ENCODE measurements around the gene MXRA8. TPM values are rescaled to one million over a fixed set of nuclear protein-coding genes. Genes with fewer than 3 reads are reported as not detected.

Gene MXRA8
- total and polyA plus RNA-seq, 9 of the 15 experiments (the other 6 are each of a cell fraction or from before 2014, with no cell fraction given) = 0.66 to 11.3 (median 6.3) TPM

DNA sequence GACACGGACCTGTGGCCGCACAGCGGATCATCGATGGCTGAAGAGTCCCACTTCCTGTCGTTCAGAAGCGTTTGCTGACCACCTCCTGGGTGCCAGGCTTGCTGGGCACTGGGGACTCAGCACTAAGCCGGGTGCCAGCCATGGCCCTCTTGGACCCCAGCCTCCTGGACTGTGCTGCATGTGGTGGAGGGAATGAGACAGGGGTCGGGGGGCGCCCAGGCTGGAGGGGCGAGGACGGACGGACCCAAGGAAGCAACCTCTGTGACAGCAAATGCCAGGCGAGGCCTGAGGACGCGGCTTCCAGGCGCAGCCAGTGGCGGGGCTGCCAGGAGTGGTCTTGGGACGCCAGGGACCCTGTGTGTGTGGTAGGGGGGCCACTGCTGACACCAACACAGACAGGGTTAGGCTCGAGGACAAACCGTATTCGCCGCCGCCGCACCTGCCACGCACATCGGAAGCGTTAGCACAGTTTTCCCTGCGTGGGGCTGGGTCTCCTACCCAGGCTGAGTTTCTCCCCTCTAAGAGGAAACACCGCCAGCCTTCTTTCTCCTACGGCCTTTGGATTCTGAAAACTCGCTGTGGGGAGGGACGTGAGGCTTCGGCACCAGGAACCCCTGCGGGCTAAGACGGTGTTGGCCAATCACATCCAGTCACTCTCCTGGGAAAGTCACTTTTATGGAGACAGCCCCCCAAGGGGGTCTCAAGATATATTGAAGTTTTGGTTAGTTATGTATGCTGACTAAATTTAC lies 3.1 kb upstream of the MXRA8 start:
- intact Hi-C loops (cut with micrococcal nuclease) = no loop called here
- TF ChIP-seq POLR2G (IDR thresholded peaks at IDR 0.05; ENCODE audit: low read depth, low read length) = peak; percentile 49; the same call in 1 of the 2 replicates
- TF ChIP-seq ZNF263 (CRISPR knock-in tag; IDR thresholded peaks at IDR 0.05; ENCODE audit: borderline replicate concordance) = no peak
- TF ChIP-seq, protein P1, sequence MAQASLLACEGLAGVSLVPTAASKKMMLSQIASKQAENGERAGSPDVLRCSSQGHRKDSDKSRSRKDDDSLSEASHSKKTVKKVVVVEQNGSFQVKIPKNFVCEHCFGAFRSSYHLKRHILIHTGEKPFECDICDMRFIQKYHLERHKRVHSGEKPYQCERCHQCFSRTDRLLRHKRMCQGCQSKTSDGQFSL (CRISPR knock-in tag; IDR thresholded peaks at IDR 0.05) = peak; percentile 60; the same call in 1 of the 2 replicates
- TF ChIP-seq, protein P1 (tag; IDR thresholded peaks at IDR 0.05) = no peak
- 0 out of 2 replicates have a peak, but pooled peaks have one; percentile 28 for TF ChIP-seq ZBTB33 (CRISPR knock-in tag; IDR thresholded peaks at IDR 0.05)
- no peak overlapping the region; the same call in 2 of the 3 replicates for H3K27ac ChIP-seq (ENCODE audit: extremely low read depth, low read depth, low read length)
- H3K36me3 ChIP-seq (ENCODE audit: control insufficient read depth, insufficient read depth, low read length) = no peaks in the 10 kb centered on the region
- no TSS peak for BruUV-seq (replicated peaks)
- H3K9me1 ChIP-seq (ENCODE audit: control insufficient read depth, insufficient read depth, low read length) = no peaks in the 10 kb centered on the region
- no peak for FAIRE-seq
- no peak overlapping the region for H3K4me2 ChIP-seq (ENCODE audit: insufficient read depth, low read length)
- 80% methylated on average over 28 of the region's 35 CpGs for WGBS (ENCODE audit: insufficient coverage, low coverage, missing lambda C conversion rate)
- ChIA-PET CTCF (ENCODE audit: low intra/inter-chr PET ratio) (no interaction called here), POLR2A (no interaction called here)
- H3K9ac ChIP-seq (ENCODE audit: insufficient read depth in 1 of 2, low read depth in 2 of 2, low read length in 2 of 2) = no peak overlapping the region
- no peak overlapping the region for H3K4me3 ChIP-seq
- in situ Hi-C loops (cut with MboI) = loop anchor here (10.0 kb wide), 1 partner anchor 553 kb away; the partner anchor contains the start of genes CALML6 and TMEM52
- no peak for ATAC-seq
- H3K9me3 ChIP-seq (replicated peaks; ENCODE audit: control insufficient read depth, insufficient read depth, low read depth, low read length) = peaks cover 8% of the 10 kb centered on the region
- peaks cover 10% of the 10 kb centered on the region; the same call in 2 of the 3 replicates for H3K79me2 ChIP-seq (ENCODE audit: control insufficient read depth, insufficient read depth, low read length)
- H3K4me1 ChIP-seq (replicated peaks in 1 of 2; ENCODE audit: control insufficient read depth in 2 of 2, insufficient read depth in 2 of 2, low read length in 2 of 2) = peaks cover 19 to 57% of the 10 kb centered on the region in 2 experiments
- H3K27me3 ChIP-seq (ENCODE audit: control insufficient read depth in 2 of 2, insufficient read depth in 2 of 2, low read length in 2 of 2) = no peaks in the 10 kb centered on the region; a peak in 1 of 5 replicates
- H4K20me1 ChIP-seq (replicated peaks; ENCODE audit: control insufficient read depth, insufficient read depth, low read length) = no peaks in the 10 kb centered on the region
- H2AFZ ChIP-seq (ENCODE audit: low read depth, low read length) = 0 out of 2 replicates have a peak overlapping the region, but pooled peaks have one; percentile 20
- no peak for DNase-seq (ENCODE audit: extremely low read depth in 1 of 4, low spot score in 3 of 4)
